GM12875 (cell line): ENCODE measurements around the gene ARID1A.
"Not testable (repeated sequence)": the region's sequence is repeated elsewhere in the genome, so short reads cannot be mapped to it uniquely, and the experiment has no call there.

ENCODE experiments used
- H3K4me3 ChIP-seq: one replicate; pipeline ENCODE4 v1.5.1; 2011; ENCODE audit warnings: low read depth, low read length, control low read depth
- CTCF ChIP-seq: IDR thresholded peaks from 2 replicates; pipeline ENCODE4 v1.5.1; 2011; ENCODE audit warnings: low read depth, mild to moderate bottlenecking, control low read depth, inconsistent platforms, low read length, moderate library complexity, borderline replicate concordance; ENCODE audit not compliant: insufficient read depth

Gene ARID1A

GRCh38 chr1:26695356-26696118 lies at the start of gene ARID1A:
ARID1A (plus strand) TSS chr1:26696015; CDS start chr1:26696404, 389 bp downstream.
- no peak for TF ChIP-seq CTCF
- H3K4me3 ChIP-seq = peak within 1 kb of the TSS; percentile 79

DNA sequence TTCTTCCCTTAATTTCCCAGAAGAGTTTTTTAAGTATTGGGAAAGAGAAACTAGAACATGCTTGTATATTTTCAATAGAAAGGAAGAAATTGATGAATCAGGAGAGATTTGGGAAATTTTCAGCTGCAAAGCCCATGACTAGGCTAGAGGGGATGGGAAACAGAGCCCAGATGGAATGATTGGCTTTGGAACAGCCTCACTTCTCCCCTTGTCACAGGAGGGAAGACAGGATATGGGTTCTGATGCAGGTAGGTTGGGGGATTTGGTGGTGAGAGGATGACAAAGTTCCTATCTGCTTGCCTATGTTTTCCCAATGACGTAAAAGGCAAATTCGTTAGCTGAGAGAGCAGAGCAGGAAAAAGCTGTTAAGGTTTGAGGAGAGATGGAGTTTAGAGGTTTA lies 31.0 kb upstream of the ARID1A start:
- H3K4me3 ChIP-seq = no peak overlapping the region
- TF ChIP-seq CTCF = no peak

DNA sequence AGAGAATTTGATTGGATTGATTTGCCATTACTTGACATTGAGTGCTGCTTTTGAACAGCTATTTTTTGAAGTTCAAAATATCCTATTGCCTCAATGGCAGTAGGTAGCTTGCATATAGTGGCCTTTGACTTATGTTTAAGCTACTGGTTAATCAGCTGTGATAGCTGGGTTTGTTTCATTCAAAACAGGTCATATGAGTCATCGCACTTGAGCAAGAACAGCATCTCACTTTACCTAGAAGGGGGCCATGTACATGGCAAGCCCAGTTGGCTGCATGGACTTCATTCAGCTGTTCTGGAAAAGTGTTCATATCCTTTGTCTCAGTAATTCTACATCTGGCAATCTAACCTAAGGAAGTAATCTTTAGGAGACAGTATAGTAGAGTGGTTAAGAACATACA lies 29.0 kb upstream of the ARID1A start:
- H3K4me3 ChIP-seq = no peak overlapping the region
- TF ChIP-seq CTCF = no peak

GRCh38 chr1:26668106-26668786 lies 27.6 kb upstream of the ARID1A start:
- H3K4me3 ChIP-seq = not testable (repeated sequence)

DNA sequence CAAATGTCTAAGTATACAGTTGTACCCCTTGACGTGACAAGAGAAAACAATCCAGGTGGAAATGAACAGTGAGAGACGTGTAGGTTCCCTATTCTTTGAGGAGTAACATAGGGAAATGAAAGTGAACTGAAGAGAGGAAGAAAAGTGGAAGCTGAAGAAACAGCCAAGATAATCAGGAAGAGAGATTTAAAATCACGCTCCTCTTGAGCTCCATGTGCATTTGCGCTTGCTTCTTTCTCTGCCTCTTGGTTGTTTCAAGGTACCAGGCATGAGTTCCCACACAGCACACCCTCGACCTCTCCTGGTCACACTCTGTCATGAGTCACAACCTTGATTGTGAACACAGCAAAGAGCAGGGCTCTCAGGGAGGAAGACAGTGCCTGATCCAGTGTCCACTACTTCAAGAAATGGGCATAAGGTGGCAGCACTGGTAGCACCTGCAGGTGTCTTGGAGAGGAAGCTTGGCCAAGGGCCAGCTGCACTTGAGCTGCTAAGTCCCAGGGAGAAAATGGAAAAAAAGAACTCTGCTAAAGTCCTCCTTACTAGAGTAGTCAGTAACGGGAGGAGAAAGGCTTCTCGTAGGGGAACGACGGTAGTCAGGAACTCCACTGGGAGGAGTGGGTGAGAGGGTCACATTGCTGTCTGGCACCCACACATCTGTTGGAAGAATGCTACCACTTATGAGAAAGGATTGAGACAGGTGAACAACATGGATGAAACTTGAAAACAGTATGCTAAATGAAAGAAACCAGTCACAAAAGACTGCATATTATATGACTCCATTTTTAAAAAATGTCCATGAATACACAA lies 18.3 kb upstream of the ARID1A start:
- peak; percentile 63 for TF ChIP-seq CTCF
- no peak overlapping the region for H3K4me3 ChIP-seq

DNA sequence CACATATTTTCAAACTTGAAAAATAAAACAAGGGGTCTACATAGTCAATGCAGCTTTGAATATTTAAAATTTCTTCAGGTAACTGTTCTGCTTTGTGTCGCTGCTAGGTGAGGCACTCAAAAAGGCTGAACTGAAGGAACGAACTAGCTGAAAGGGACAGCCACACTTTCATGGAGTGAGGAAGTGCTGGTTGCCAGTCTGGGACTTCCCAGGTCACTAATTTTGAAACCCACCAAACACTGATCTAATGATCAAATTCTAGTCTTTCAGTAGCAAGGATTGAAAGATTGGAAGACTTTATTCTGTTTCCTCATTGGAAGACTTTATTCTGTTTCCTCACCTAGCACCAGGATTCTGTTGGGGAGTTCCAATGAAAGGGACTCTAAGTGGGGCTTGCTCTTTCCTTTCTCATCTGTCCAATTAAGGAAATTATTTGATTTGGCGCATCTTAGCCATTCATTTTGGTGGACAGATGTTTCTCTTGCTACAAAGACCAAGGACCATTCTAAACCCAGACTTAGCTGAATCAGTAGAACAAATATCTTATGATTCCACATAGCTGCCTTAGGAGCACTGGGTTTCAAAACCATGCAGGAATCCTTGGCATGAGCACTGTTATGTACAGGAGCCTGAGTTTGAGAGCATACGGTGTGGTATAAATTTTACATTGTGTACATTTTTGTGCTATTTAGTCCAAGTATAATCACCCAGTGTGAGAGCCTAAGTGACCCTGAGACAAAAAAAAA lies 10.9 kb upstream of the ARID1A start:
- H3K4me3 ChIP-seq = no peak overlapping the region
- TF ChIP-seq CTCF = no peak

- H3K4me3 ChIP-seq = no peak overlapping the region
- no peak for TF ChIP-seq CTCF
Measured at GRCh38 chr1:26686795-26687194, 9.0 kb upstream of the ARID1A start.
